Stimulated activated CD8-positive, alpha-beta memory T cell treated with anti-CD3 and anti-CD28 coated beads, Interleukin-7, amount 100 ng/mL, for 4 hours (primary cell): Measurements from ENCODE around the gene NPTXR.
"Not testable (repeated sequence)": the region's sequence is repeated elsewhere in the genome, so short reads cannot be mapped to it uniquely, and the experiment has no call there.

Source experiments
- DNase-seq, 2 donors: peaks; one replicate each; pipeline ENCODE4 v3.0.0-alpha.2; 2020; ENCODE audit warnings: low read depth in 2 of 2

NPTXR gene

GRCh38 chr22:38868886-38869381 lies 25.1 kb upstream of the NPTXR start:
- peak; percentile 67 to 69 for DNase-seq

GRCh38 chr22:38868286-38868721 lies 24.5 kb upstream of the NPTXR start:
- DNase-seq, result no peak

GRCh38 chr22:38867471-38868285 lies 23.9 kb upstream of the NPTXR start:
- no peak for DNase-seq

- no peak for DNase-seq
Observed at GRCh38 chr22:38867124-38867455, 23.3 kb upstream of the NPTXR start.

- no peak for DNase-seq
Observed at GRCh38 chr22:38866399-38867123, 22.7 kb upstream of the NPTXR start.

- DNase-seq, result no peak
Observed at GRCh38 chr22:38866024-38866398, 22.2 kb upstream of the NPTXR start.

GRCh38 chr22:38865201-38866023 lies 21.6 kb upstream of the NPTXR start:
- DNase-seq, result no peak

GRCh38 chr22:38864361-38865191 lies 20.7 kb upstream of the NPTXR start:
- DNase-seq, result no peak

GRCh38 chr22:38863531-38864131 lies 19.8 kb upstream of the NPTXR start:
- no peak for DNase-seq

GRCh38 chr22:38862375-38863329 lies 18.8 kb upstream of the NPTXR start:
- DNase-seq, result no peak

GRCh38 chr22:38861927-38862326 lies 18.1 kb upstream of the NPTXR start:
- DNase-seq, result no peak

- DNase-seq, result no peak
Observed at GRCh38 chr22:38861170-38861876, 17.5 kb upstream of the NPTXR start.

- no peak for DNase-seq
Observed at GRCh38 chr22:38860283-38861169, 16.7 kb upstream of the NPTXR start.

GRCh38 chr22:38859581-38860282 lies 15.9 kb upstream of the NPTXR start:
- DNase-seq, result no peak

GRCh38 chr22:38858492-38858891 lies 14.7 kb upstream of the NPTXR start:
- DNase-seq, result no peak

- not testable (repeated sequence) for DNase-seq
Observed at GRCh38 chr22:38854476-38854875, 10.6 kb upstream of the NPTXR start.

- DNase-seq, result not testable (repeated sequence)
Observed at GRCh38 chr22:38853883-38854282, 10.1 kb upstream of the NPTXR start.
